Thymus (tissue), 11 donors: ENCODE results near the gene RAB20. TPM values are rescaled to one million over a fixed set of nuclear protein-coding genes. Genes with fewer than 3 reads are reported as not detected.

Experiments used
- DNase-seq, 9 donors: peaks; one replicate each; pipeline ENCODE4 v3.0.0-alpha.2; 2013; ENCODE audit warnings: low spot score in 9 of 9, low read depth in 6 of 9, missing footprints in 1 of 9
- H3K27ac ChIP-seq, 2 donors: one replicate each; pipeline ENCODE4 v1.5.1; 2013; ENCODE audit warnings: control low read depth in 1 of 2, low read depth in 1 of 2, low read length in 1 of 2, mild to moderate bottlenecking in 1 of 2, moderate library complexity in 1 of 2
- H3K27me3 ChIP-seq, 2 donors: one replicate each; pipeline ENCODE4 v1.5.1; 2013; ENCODE audit warnings: low read length in 1 of 2; ENCODE audit not compliant: control insufficient read depth in 2 of 2, insufficient read depth in 1 of 2
- H3K36me3 ChIP-seq, 2 donors: one replicate each; pipeline ENCODE4 v1.5.1; 2013; ENCODE audit warnings: low read length in 1 of 2, mild to moderate bottlenecking in 1 of 2, moderate library complexity in 1 of 2; ENCODE audit not compliant: control insufficient read depth in 2 of 2, insufficient read depth in 2 of 2
- H3K4me1 ChIP-seq, 2 donors: one replicate each; pipeline ENCODE4 v1.5.1; 2013; ENCODE audit warnings: low read length in 2 of 2; ENCODE audit not compliant: control insufficient read depth in 2 of 2, insufficient read depth in 2 of 2
- H3K4me3 ChIP-seq, 2 donors: one replicate each; pipeline ENCODE4 v1.5.1; 2013; ENCODE audit warnings: low read length in 2 of 2, control low read depth in 1 of 2, mild to moderate bottlenecking in 1 of 2
- H3K9me3 ChIP-seq, 2 donors: one replicate each; pipeline ENCODE4 v1.5.1; 2013; ENCODE audit warnings: low read length in 1 of 2, mild to moderate bottlenecking in 1 of 2; ENCODE audit not compliant: control insufficient read depth in 2 of 2, insufficient read depth in 1 of 2
- WGBS: extraction: QIAGEN DNeasy Blood & Tissue Kit; methylation state at CpG from one replicate; pipeline ENCODE4 v1.1.7; 2013; 5-methylcytosine and 5-hydroxymethylcytosine counted together
- polyA plus RNA-seq: library from polyadenylated mRNA; stranded (reverse); fragments of 200-250 nt; gene quantifications from one replicate; pipeline ENCODE4 v1.2.3, GENCODE V29; 2013
- total RNA-seq: library from RNA; stranded (reverse); fragments of 120-200 nt; gene quantifications from one replicate; pipeline ENCODE4 v1.2.4, GENCODE V29; 2013
- donor health status: healthy.

RAB20 gene
- total and polyA plus RNA-seq, 2 donors, result 4.8 to 18.5 TPM

DNA sequence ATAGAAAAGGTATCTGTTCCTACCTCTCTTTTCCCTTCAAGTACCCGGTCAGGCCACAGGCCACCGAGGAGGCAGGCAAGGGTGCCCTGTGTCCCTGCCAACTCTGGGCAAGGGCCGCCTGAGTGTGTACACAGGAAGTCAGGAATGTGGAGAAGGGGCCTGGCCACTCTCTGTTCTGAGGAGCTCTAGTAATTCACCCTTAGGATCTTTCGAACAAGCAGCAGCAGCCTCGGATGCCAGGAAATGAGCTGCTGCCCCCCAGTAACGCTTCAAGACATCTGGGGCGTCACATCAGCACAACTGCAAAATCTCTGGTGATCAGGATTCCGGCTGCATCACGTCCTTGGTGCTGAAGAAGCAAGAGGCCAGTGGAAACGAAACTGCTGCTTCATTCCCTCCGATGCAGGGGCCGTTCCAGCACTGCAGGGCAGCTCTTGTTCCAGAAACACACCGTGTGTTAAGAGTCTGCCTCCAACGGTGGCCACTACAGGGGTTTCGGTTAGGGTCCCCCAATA lies 2.0 kb downstream of the RAB20 start:
- 92% methylated on average over 15 of the region's 15 CpGs for WGBS
- Histone ChIP-seq H3K9me3 (peaks cover 0 to 1% of the 10 kb centered on the region in 2 donors), H3K27me3 (peaks cover 20 to 64% of the 10 kb centered on the region in 2 donors), H3K4me1 (peaks cover 0 to 15% of the 10 kb centered on the region in 2 donors), H3K4me3 (no peak overlapping the region), H3K36me3 (no peaks in the 10 kb centered on the region), H3K27ac (no peak overlapping the region)
- no peak for DNase-seq

DNA sequence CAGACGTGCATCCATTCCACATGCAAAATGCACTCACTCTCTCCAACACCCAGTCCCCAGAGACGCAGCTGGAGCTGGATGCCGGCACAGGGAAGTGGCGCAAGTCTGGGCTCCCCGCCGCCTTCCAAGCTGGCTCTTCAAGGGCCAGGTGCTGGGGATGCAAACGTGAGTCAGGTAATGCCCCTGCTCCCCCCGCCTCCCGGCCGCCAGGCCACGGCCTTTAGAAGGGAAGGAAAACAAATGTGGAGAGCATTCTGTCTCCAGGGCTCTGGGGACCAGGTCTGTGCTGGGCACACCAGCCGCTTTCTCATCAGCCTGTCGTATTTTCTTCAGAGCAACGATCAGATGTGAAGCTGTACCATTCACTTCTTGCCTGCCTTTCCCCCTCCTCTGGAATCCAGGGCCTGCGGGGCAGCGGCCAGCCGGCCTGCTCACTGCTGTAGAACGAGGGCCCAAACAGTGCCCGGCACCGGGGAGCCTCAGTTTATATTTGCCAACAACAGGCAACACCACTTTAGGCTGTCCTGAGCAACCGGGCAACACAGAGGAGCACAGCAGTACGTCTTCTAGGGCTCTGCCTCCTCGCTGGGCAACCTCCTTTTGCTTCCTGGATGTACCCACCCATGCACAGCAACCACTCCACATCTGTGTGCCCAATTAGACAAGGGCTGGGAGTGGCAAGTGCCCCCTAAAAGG lies 3.8 kb downstream of the RAB20 start:
- peaks cover 0 to 15% of the 10 kb centered on the region in 2 donors for H3K4me1 ChIP-seq
- 94% methylated on average over 23 of the region's 23 CpGs for WGBS
- peaks cover 0 to 1% of the 10 kb centered on the region in 2 donors for H3K9me3 ChIP-seq
- H3K36me3 ChIP-seq, result no peaks in the 10 kb centered on the region
- no peak for DNase-seq
- no peak overlapping the region for H3K4me3 ChIP-seq
- peaks cover 17 to 50% of the 10 kb centered on the region in 2 donors for H3K27me3 ChIP-seq
- no peak overlapping the region for H3K27ac ChIP-seq

DNA sequence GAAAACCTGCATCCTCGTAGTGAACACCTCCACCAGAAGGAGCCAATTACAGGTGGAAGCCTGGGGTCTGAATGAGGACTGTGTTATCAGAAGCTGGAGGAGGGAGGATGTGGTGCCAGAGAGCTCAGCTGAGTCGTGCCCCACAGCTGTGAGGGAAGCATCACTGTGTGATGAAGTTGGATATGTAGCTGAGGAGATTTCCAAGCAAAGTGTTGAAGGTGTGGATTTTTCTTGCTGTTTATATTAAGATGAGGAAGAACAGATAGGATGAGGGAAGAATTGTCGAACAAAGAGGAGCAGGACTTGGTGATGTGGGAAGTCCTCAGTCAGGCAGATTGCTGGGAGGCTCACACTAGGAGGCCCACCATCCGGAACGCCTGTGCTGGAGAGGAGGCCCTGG lies 4.4 kb downstream of the RAB20 start:
- H3K27me3 ChIP-seq, result peaks cover 15 to 43% of the 10 kb centered on the region in 2 donors
- no peak for DNase-seq
- H3K36me3 ChIP-seq, result no peaks in the 10 kb centered on the region
- WGBS, result 93% methylated on average over 5 of the region's 5 CpGs
- peaks cover 0 to 9% of the 10 kb centered on the region in 2 donors for H3K4me1 ChIP-seq
- no peak overlapping the region for H3K4me3 ChIP-seq
- no peak overlapping the region for H3K27ac ChIP-seq
- H3K9me3 ChIP-seq, result peaks cover 0 to 1% of the 10 kb centered on the region in 2 donors

DNA sequence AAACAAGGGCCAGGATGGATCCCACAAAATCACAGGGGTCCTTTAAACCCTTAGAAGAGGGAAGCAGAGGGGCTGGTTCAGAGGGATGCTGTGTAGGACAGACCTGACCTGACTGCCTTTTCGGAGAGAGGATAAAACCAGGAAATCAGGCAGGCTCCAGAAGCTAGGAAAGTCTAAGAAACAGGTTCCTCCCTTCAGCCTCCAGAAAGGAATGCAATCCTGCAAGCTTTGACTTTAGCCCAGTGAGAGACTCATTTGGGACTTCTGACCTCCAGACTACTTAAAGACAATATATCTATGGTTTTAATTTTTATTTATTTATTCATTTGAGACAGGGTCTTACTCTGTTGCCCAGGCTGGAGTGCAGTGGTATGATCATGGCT lies 5.3 kb downstream of the RAB20 start:
- Histone ChIP-seq H3K4me3 (no peak overlapping the region), H3K27ac (no peak overlapping the region)
- WGBS, result 95% methylated on average over 1 of the region's 1 CpG

DNA sequence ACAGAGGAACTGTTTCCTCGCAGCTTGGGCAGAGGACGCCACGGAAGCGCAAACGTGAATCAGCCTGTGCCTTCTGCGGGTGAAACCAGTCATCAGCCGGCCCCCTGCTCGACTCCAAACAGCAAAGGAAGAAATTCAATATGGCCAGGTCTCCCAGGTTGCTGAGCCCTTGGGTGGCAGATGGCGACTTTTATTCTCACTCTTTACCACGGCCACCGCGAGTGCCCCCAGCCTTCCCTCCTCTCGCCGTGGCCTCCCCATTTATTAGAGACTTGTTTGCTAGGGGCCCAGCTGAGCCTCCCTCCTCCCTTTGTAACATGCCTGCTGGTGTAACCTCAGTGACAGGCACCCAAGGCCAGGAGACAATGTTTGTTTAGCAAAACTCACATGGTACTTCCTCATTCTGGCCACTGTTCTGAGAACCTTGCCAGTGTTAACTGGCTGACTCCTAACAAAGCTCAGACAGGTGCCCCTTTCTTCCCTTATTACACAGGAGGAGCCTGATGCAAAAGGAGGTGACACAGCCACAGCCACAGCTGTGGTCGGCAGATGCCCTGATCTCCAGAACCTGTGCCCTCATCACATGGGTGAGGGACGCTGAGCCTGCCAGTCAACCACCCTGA lies 5.8 kb downstream of the RAB20 start:
- Histone ChIP-seq H3K4me3 (no peak overlapping the region), H3K27me3 (peaks cover 7 to 30% of the 10 kb centered on the region in 2 donors), H3K9me3 (peaks cover 0 to 1% of the 10 kb centered on the region in 2 donors), H3K4me1 (no peaks in the 10 kb centered on the region), H3K36me3 (no peaks in the 10 kb centered on the region), H3K27ac (no peak overlapping the region)
- 71% methylated on average over 16 of the region's 16 CpGs for WGBS
- no peak for DNase-seq

More for the DNA sequence above, 5.3 kb downstream of the RAB20 start:
- no peak for DNase-seq
- Histone ChIP-seq H3K9me3 (peaks cover 0 to 1% of the 10 kb centered on the region in 2 donors), H3K36me3 (no peaks in the 10 kb centered on the region), H3K4me1 (peaks cover 0 to 4% of the 10 kb centered on the region in 2 donors), H3K27me3 (peaks cover 12 to 35% of the 10 kb centered on the region in 2 donors)

DNA sequence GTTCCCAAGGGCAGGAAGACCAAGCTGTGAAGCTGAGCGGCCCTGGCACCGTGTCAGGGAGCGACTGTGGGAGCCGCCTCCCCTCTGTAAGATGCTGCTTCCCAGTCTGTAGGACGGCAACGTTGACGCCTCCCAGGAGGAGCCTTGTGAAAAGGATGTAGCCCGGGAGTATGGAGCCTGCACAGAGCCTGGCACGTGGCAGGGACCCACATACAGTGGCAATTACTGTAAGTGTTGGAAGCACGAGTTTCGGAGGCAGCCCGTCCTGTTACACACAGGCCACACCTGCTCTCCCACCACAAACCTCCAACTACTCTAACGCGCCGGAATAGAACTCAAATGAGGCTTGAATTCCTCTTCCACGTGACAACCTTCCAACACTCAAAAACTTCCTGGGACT lies 6.6 kb downstream of the RAB20 start:
- no peak for DNase-seq
- WGBS, result 93% methylated on average over 15 of the region's 16 CpGs
- no peak overlapping the region for H3K27ac ChIP-seq

DNA sequence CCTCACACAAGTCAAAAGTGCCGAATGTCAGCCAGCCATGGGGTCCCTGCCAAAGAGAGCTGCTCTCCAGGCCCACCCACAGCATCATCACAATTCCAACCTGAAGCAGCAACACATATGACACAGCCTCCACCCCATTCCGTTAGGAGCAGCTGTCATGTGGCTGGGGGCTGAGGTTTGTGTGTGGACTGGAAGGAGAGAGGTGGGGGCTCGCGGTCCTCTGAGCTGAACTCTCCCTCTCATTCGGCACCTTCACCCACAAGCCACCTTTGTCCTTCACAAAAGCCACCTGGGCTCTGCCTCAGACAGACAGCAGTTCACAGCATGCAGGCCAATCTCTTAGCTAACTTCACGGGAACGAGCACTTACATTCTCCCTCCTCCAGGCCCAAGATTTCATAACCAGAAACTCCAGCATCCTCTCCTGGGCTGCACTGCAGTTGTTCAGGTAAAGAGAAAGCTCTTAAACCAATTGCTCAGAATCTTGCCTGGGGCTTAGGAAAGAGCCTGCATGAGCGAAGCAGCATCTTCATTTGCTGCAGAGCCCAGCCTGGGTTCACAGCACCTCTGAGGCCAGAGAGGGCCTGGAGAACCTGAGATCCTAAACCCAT lies 7.2 kb downstream of the RAB20 start:
- 95% methylated on average over 8 of the region's 8 CpGs for WGBS
- H3K36me3 ChIP-seq, result no peaks in the 10 kb centered on the region
- H3K4me1 ChIP-seq, result no peaks in the 10 kb centered on the region
- H3K9me3 ChIP-seq, result peaks cover 0 to under 1% of the 10 kb centered on the region in 2 donors
- no peak overlapping the region for H3K4me3 ChIP-seq
- DNase-seq, result no peak
- H3K27ac ChIP-seq, result no peak overlapping the region
- H3K27me3 ChIP-seq, result peaks cover 2 to 18% of the 10 kb centered on the region in 2 donors

More for the DNA sequence above, 6.6 kb downstream of the RAB20 start:
- Histone ChIP-seq H3K36me3 (no peaks in the 10 kb centered on the region), H3K9me3 (peaks cover 0 to 1% of the 10 kb centered on the region in 2 donors), H3K27me3 (peaks cover 4 to 24% of the 10 kb centered on the region in 2 donors), H3K4me3 (no peak overlapping the region), H3K4me1 (no peaks in the 10 kb centered on the region)

DNA sequence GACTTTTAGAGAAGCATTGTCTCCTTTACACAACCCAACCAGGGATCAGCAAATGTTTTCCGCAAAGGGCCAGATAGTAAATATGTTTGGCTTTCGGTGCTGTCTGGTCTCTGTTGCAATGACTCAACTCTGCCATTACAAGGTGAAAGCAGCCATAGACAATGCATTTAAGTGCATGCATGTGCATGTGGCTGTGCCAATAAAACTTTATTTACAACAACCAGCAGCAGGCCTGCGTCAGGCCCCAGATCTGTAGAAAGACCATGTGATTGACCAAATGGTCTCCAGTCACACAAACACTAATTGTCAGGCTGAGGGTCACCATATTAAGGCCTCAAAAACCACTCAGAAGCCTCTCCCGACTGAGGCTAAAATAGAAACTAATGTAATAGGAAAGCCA lies 8.1 kb downstream of the RAB20 start:
- Histone ChIP-seq H3K9me3 (no peaks in the 10 kb centered on the region), H3K27ac (no peak overlapping the region), H3K27me3 (peaks cover 0 to 13% of the 10 kb centered on the region in 2 donors), H3K4me3 (no peak overlapping the region), H3K36me3 (no peaks in the 10 kb centered on the region), H3K4me1 (no peaks in the 10 kb centered on the region)
- no peak for DNase-seq
- WGBS, result 72% methylated on average over 4 of the region's 4 CpGs

DNA sequence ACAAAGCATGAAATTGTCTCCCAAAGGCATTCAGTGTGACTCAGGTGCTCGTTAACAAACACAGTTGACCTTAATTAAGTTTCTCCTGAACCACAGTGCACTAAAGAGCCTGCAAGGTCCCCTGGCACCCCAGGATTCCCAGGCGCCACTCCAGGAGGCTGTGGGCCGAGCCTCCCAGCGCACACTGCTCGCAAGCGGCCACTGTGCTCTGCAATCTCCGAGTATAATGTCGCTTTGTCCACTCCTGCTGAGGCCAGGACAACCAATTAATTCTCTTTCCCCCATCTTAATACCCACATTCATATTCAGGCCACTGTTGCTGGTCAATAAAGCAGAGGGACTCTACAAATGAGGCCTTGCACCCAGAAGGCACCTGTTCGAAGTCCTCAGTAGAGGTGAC lies 8.8 kb downstream of the RAB20 start:
- no peak for DNase-seq
- H3K9me3 ChIP-seq, result no peaks in the 10 kb centered on the region
- no peak overlapping the region for H3K27ac ChIP-seq
- H3K4me1 ChIP-seq, result no peaks in the 10 kb centered on the region
- WGBS, result 97% methylated on average over 9 of the region's 9 CpGs
- peaks cover 0 to 9% of the 10 kb centered on the region in 2 donors for H3K27me3 ChIP-seq
- H3K36me3 ChIP-seq, result no peaks in the 10 kb centered on the region
- H3K4me3 ChIP-seq, result no peak overlapping the region
